ENCODE data around the gene GOPC.

Gene GOPC

DNA sequence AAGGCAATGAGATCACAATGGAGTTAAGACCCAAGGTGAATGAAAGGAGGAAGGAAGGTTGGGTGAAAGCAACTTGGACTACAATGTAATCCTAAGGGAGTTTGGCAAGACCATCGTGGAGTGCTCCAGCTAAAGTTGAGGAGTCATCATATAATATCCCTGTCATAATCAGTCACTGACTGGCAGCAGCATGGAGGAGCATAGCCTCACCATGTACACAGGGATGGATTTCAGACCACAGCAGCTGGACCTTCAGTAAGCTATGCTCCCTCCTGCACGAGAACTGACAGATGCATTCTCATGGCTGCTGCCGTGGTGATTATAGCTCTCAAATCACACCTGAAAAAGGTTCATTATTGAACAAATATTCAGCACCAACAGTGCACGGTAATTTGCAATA, 43.0 kb downstream of the GOPC start:
- no peak overlapping the region for H3K4me3 ChIP-seq (ENCODE audit: low read depth, low read length)
- in situ Hi-C loops (cut with HindIII; ENCODE audit: low sequenced_read_pairs), result no loop called here
- DNase-seq (ENCODE audit: low read depth), result no peak
- TF ChIP-seq, protein P1, sequence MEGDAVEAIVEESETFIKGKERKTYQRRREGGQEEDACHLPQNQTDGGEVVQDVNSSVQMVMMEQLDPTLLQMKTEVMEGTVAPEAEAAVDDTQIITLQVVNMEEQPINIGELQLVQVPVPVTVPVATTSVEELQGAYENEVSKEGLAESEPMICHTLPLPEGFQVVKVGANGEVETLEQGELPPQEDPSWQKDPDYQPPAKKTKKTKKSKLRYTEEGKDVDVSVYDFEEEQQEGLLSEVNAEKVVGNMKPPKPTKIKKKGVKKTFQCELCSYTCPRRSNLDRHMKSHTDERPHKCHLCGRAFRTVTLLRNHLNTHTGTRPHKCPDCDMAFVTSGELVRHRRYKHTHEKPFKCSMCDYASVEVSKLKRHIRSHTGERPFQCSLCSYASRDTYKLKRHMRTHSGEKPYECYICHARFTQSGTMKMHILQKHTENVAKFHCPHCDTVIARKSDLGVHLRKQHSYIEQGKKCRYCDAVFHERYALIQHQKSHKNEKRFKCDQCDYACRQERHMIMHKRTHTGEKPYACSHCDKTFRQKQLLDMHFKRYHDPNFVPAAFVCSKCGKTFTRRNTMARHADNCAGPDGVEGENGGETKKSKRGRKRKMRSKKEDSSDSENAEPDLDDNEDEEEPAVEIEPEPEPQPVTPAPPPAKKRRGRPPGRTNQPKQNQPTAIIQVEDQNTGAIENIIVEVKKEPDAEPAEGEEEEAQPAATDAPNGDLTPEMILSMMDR (IDR thresholded peaks at IDR 0.05; ENCODE audit: low read depth, low read length, missing control alignments), result no peak

DNA sequence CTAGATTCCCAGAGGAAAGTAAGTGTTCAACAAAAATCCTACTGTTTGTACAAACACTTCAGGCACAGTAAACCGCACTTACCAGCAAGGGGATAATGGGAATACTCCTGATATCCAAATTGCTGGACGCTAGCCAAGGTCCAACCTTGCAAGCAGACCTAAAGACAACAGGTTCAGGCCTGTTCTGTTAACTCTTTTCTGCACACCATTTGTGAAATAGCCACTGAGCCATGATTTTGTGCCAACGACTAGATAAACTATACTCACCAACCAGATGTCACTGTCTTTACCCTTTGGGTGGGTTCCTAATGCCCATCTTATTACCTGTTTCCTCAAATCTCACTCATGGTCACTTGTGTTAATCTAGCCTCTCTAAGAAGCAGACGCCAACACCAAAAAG, 43.5 kb downstream of the GOPC start:
- TF ChIP-seq, protein P1 (IDR thresholded peaks at IDR 0.05; ENCODE audit: low read depth, low read length, missing control alignments), result no peak
- no peak for DNase-seq (ENCODE audit: low read depth)
- in situ Hi-C loops (cut with HindIII; ENCODE audit: low sequenced_read_pairs), result no loop called here
- no peak overlapping the region for H3K4me3 ChIP-seq (ENCODE audit: low read depth, low read length)

DNA sequence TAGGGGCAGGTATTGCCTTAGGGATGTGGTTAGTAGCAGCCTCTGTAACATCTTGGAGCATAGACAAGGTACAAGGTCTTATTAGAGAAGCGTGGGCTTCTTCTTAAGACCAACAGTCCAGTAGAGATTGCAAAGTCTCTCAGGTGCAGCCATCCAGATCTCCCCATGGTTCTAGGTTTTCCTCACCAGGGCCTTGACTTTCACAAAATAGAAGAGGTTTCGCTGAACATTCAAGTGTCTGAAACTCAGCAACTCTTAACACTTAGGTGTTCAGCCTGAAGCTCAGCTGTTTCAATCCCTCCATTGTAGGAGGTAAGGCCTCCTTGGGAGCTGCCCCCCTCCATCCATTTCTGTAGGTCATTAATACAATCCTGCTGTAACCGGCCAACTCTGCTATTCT, 44.4 kb downstream of the GOPC start:
- no peak overlapping the region for H3K4me3 ChIP-seq (ENCODE audit: low read depth, low read length)
- in situ Hi-C loops (cut with HindIII; ENCODE audit: low sequenced_read_pairs), result no loop called here
- DNase-seq (ENCODE audit: low read depth), result no peak
- TF ChIP-seq, protein P1 (IDR thresholded peaks at IDR 0.05; ENCODE audit: low read depth, low read length, missing control alignments), result no peak

DNA sequence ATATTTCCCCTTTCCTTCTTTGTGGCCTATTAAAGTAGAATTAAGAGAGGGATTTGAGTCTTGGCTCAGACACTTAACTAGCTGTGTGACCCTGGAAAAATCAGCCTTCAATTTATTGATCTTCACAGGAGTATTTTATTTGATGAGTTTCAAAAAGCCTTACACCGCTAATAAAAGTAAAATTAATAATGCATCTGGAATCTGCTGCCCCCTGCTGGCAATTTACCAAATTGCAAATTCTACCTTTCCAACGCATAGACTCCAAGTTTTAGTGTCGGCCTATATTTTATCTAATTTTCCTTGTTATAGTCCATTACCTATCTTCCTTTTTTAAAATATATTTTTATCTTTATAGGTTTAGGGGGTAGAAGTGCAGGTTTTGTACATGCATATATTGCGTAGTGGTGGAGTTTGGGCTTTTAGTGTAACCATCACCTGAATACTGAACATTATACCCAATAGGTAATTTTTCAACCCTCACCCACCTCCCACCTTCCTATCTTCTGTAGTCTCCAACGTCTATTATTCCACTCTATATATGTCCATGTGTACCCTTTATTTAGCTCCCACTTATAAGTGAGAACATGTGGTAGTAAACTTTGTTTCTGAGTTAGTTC, 46.3 kb downstream of the GOPC start:
- in situ Hi-C loops (cut with HindIII; ENCODE audit: low sequenced_read_pairs), result no loop called here
- DNase-seq (ENCODE audit: low read depth), result no peak
- H3K4me3 ChIP-seq (ENCODE audit: low read depth, low read length), result no peak overlapping the region
- TF ChIP-seq, protein P1 (IDR thresholded peaks at IDR 0.05; ENCODE audit: low read depth, low read length, missing control alignments), result peak; percentile 67

DNA sequence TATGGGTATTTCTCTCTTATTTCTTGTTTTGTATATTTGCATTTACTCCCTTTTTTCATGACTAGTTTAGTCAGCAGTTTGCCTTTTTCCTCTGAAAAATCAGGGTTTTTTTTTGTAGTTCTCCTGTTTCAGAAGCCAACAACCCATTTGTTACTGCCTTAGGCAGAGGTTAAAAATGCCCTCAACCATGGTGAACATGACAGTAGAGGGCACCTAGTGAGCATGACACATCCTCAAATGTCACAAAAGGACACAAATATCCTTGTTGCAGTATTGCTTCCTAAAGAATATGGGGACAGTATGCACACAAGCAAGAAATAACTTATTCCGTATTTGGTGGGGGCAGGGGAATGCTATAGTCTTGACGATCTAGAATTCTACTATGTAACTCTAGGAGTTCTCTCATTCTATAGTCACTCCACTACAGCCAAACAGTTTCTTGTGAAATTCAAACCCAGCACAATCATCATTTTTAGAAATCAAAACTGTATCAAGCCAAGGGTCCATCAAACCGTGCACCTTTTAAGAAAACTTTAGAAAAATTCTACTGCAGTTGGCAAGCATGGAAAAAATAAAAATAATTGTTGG, 47.0 kb downstream of the GOPC start:
- in situ Hi-C loops (cut with HindIII; ENCODE audit: low sequenced_read_pairs), result no loop called here
- no peak overlapping the region for H3K4me3 ChIP-seq (ENCODE audit: low read depth, low read length)
- DNase-seq (ENCODE audit: low read depth), result no peak
- TF ChIP-seq, protein P1 (IDR thresholded peaks at IDR 0.05; ENCODE audit: low read depth, low read length, missing control alignments), result no peak

DNA sequence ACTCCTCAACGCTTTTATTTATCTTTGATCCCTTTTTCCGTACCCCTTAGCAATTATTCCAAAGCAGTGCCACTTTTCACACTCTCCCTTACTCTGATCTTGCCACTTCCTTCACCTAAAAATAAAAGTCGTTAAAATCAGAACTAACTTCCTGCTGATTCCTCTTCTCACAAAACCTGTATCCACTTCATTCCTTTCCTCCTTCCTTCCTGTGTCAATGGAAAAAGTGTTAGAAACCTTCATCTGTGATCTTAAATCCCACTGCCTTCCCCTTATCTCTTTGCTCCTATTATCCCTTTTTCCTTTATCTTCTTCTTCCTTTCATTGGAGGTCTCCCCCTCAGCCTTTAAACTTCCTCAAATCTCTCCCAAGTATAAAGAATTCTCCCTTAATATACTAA, 49.2 kb downstream of the GOPC start:
- TF ChIP-seq, protein P1 (IDR thresholded peaks at IDR 0.05; ENCODE audit: low read depth, low read length, missing control alignments), result no peak
- in situ Hi-C loops (cut with HindIII; ENCODE audit: low sequenced_read_pairs), result no loop called here
- H3K4me3 ChIP-seq (ENCODE audit: low read depth, low read length), result no peak overlapping the region
- DNase-seq (ENCODE audit: low read depth), result no peak

Data from astrocyte of the cerebellum (primary cell).